PC-3 (cell line): Measurements from ENCODE around the gene PPP1R26.
A peak's percentile ranks its signal among the peaks of the same experiment; 100 is the strongest.

ENCODE experiments used
- CTCF ChIP-seq: fragments of 300-600 bp; sonication (generic); conservative IDR thresholded peaks from 2 replicates; pipeline ENCODE4 v1.5.1; 2017; ENCODE audit warnings: antibody characterized with exemption, low read depth, mild to moderate bottlenecking, low read length
- EZH2 ChIP-seq: fragments of 300-600 bp; sonication (generic); IDR thresholded peaks from one replicate; pipeline ENCODE4 v1.6.1; 2017; ENCODE audit warnings: antibody characterized with exemption, mild to moderate bottlenecking, low read length; ENCODE audit not compliant: unreplicated experiment
- EZH2phosphoT487 ChIP-seq: fragments of 300-600 bp; sonication (generic); IDR thresholded peaks from 2 replicates; pipeline ENCODE4 v1.6.1; 2018; ENCODE audit warnings: mild to moderate bottlenecking, antibody characterized with exemption, low read length, borderline replicate concordance

GRCh38 chr9:135474915-135475314 lies 4.7 kb upstream of the PPP1R26 start:
- TF ChIP-seq CTCF (0 out of 2 replicates have a peak, but pooled peaks have one; percentile 28), EZH2phosphoT487 (no peak), EZH2 (no peak)
